Testis (tissue), 3 donors: ENCODE data around the gene XXYLT1. TPM values are rescaled to one million over a fixed set of nuclear protein-coding genes. Genes with fewer than 3 reads are reported as not detected.

Source experiments
- DNase-seq: peaks from one replicate; pipeline ENCODE4 v3.0.0-alpha.2; 2019
- H3K27ac ChIP-seq, 2 donors: fragments of 200-600 bp; sonication (generic); one replicate each; pipeline ENCODE4 v1.5.1; 2019
- H3K27me3 ChIP-seq: fragments of 200-600 bp; sonication (generic); one replicate; pipeline ENCODE4 v1.5.1; 2019
- H3K36me3 ChIP-seq: fragments of 200-600 bp; sonication (generic); one replicate; pipeline ENCODE4 v1.5.1; 2017; ENCODE audit warnings: low read depth; ENCODE audit errors: missing control alignments
- H3K4me1 ChIP-seq: fragments of 200-600 bp; sonication (generic); one replicate; pipeline ENCODE4 v1.5.1; 2019
- H3K4me3 ChIP-seq, 2 donors: fragments of 200-600 bp; sonication (generic); one replicate each; pipeline ENCODE4 v1.5.1; 2017 to 2019
- H3K9me3 ChIP-seq: fragments of 200-600 bp; sonication (generic); one replicate; pipeline ENCODE4 v1.5.1; 2017
- POLR2A ChIP-seq: fragments of 450-650 bp; IDR thresholded peaks from one replicate; pipeline ENCODE4 v1.6.1; 2017; ENCODE audit warnings: antibody characterized with exemption, mild to moderate bottlenecking, moderate library complexity
- WGBS, 2 donors: methylation state at CpG; one replicate each; pipeline ENCODE4 v1.1.5; 2018; 5-methylcytosine and 5-hydroxymethylcytosine counted together
- intact Hi-C: fragments of 100-400 bp; cut with DNase I; formaldehyde crosslinking; loops from one replicate; pipeline ENCODE4 v1.15.1; 2023; ENCODE audit warnings: low total_unique reads
- polyA plus RNA-seq: library from polyadenylated mRNA; stranded (reverse); fragments of 350-450 nt; fragmentation: Illumina TruSeq; extraction: RNeasy Lipid Tissue Mini Kit (QIAGEN cat#74804); gene quantifications from one replicate; pipeline ENCODE4 v1.2.3, GENCODE V29; 2014; ENCODE audit warnings: low read depth, low replicate concordance; ENCODE audit not compliant: insufficient read depth
- total RNA-seq, 2 donors: library from RNA; depleted of rRNA; stranded (reverse); fragments of >200 nt; gene quantifications; one replicate each; pipeline ENCODE4 v1.2.3, GENCODE V29; 2016
- TF ChIP-seq, protein P1 (sequence below), 3 experiments: fragments of 450-650 bp in 2 of 3; fragments of 200-600 bp in 1 of 3; sonication (generic) in 1 of 3; IDR thresholded peaks; one replicate each; pipeline ENCODE4 v1.5.1; 2016 to 2019; ENCODE audit warnings: antibody characterized with exemption in 3 of 3, mild to moderate bottlenecking in 2 of 3, moderate library complexity in 1 of 3

The XXYLT1 gene
- total and polyA plus RNA-seq, 3 donors from 2014 or later = 7.2 to 12.5 (median 11.1) TPM

DNA sequence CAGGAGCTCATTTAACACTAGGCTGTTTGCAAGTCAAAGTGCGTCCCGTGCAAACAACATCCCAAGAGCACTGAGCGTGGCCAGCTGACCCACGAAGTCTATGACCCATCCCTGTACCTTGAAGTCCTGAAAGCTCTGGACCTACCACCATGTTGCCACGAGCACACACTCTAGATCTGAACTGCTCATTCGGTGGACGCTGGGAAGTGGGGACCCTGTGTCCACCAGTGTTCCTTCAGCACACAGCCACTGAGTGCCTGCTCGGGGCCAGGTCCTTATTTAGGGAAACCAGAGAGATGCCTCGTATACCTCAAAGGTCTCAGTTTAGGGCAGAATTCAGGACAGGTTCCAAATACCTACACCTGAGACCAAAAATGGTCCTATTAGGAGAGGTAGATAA lies 236.9 kb downstream of the XXYLT1 start:
- H3K27ac ChIP-seq = no peak overlapping the region
- TF ChIP-seq, protein P1, sequence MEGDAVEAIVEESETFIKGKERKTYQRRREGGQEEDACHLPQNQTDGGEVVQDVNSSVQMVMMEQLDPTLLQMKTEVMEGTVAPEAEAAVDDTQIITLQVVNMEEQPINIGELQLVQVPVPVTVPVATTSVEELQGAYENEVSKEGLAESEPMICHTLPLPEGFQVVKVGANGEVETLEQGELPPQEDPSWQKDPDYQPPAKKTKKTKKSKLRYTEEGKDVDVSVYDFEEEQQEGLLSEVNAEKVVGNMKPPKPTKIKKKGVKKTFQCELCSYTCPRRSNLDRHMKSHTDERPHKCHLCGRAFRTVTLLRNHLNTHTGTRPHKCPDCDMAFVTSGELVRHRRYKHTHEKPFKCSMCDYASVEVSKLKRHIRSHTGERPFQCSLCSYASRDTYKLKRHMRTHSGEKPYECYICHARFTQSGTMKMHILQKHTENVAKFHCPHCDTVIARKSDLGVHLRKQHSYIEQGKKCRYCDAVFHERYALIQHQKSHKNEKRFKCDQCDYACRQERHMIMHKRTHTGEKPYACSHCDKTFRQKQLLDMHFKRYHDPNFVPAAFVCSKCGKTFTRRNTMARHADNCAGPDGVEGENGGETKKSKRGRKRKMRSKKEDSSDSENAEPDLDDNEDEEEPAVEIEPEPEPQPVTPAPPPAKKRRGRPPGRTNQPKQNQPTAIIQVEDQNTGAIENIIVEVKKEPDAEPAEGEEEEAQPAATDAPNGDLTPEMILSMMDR (IDR thresholded peaks at IDR 0.05) = no peak
- TF ChIP-seq POLR2A = no peak
- intact Hi-C loops = no loop called here
- WGBS, 2 donors = 72 to 93% methylated on average over 5 to 9 of the region's 9 CpGs
- no peaks in the 10 kb centered on the region for H3K27me3 ChIP-seq
- no peaks in the 10 kb centered on the region for H3K4me1 ChIP-seq
- H3K9me3 ChIP-seq = no peaks in the 10 kb centered on the region
- H3K4me3 ChIP-seq = no peak overlapping the region
- no peaks in the 10 kb centered on the region for H3K36me3 ChIP-seq
- DNase-seq = no peak

DNA sequence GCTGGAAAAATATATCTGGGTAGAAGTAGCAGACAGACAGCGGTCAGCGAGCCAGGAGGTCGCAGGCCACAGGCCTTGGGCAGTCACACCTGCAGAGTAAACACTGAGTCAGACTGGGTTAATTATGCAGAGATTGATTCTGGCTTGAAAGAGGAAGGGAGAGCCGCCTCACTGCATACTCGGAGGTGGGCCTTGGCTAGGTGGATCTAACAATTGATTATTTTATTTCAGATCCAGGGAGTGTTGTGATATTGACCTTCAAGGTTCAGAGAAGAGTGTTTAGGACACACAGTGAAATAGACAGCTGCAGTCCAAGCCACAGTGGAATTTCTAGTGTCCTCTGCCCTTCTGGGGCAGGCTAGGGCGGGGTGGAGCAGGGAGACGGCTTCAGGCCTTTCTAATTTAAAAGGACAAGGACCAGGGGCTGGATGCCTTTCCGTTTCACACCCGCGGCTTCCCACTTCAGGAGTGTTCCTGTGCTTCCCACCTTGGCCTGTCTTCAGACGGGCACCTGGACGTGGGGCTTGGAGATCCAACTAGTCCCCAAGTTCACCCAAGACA lies 237.3 kb downstream of the XXYLT1 start:
- DNase-seq = no peak
- Histone ChIP-seq H3K27me3 (no peaks in the 10 kb centered on the region), H3K36me3 (no peaks in the 10 kb centered on the region), H3K4me1 (no peaks in the 10 kb centered on the region), H3K9me3 (no peaks in the 10 kb centered on the region), H3K27ac (no peak overlapping the region), H3K4me3 (no peak overlapping the region)
- intact Hi-C loops = no loop called here
- TF ChIP-seq POLR2A = no peak
- TF ChIP-seq, protein P1 (IDR thresholded peaks at IDR 0.05) = no peak
- 75 to 87% methylated on average over 12 of the region's 12 CpGs for WGBS, 2 donors

DNA sequence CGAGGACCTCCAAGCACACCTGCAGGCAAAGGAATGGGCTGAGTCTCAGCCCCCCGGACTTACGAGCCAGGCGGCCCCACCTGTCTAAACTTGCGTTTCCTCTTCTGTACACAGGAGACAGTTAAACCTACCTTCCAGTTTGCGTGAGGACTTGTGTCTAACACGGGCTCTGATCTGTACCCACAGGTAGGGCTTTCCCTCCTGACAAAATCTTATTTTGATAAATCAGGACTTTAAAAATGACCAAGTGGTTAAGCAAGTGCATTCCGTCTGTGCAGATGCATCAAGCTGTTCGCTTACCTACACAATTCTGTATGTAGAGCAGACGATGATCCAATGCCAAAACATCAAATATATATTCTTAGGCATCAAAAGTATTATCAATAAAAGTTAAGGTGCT lies 238.0 kb downstream of the XXYLT1 start:
- DNase-seq = no peak
- H3K27ac ChIP-seq = no peak overlapping the region
- H3K4me1 ChIP-seq = no peaks in the 10 kb centered on the region
- H3K4me3 ChIP-seq = no peak overlapping the region
- H3K27me3 ChIP-seq = no peaks in the 10 kb centered on the region
- intact Hi-C loops = no loop called here
- H3K36me3 ChIP-seq = no peaks in the 10 kb centered on the region
- no peaks in the 10 kb centered on the region for H3K9me3 ChIP-seq
- TF ChIP-seq POLR2A = no peak
- TF ChIP-seq, protein P1 (IDR thresholded peaks at IDR 0.05) = no peak
- whole genome bisulfite sequencing, 2 donors = 97% methylated on average over 10 of the region's 10 CpGs

DNA sequence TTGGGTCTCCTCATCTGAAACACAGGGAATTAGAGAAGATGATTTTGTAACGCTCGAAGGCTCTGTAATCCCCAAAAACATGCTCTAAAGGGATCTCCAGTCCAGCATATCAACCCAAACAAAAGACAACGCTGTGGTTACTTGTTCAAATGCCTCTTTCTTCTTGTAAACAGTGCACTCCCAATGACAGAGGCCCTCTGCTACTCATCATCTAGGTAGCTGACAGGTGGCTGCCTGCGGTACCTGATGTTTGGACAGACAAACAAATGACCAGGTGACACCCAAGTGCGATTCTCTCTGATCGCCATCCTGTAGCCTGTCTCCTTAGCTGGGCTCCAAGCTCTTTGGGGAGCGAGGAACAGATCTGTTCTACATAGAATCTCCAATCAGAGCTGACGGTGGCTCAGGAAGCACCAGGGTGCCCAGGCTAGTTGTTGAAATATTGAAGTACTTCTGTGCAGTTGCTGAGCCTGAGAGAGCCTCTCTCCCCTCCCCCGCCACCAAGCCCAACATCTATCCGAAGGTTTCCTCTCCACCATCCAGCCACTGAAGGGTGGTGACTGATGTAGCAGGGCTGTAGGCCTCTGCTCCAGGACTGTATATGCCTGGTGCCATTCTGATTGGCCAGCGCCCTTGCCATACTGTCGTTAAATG lies 238.7 kb downstream of the XXYLT1 start:
- no peaks in the 10 kb centered on the region for H3K27me3 ChIP-seq
- H3K4me3 ChIP-seq = no peak overlapping the region
- no peak overlapping the region for H3K27ac ChIP-seq
- H3K4me1 ChIP-seq = no peaks in the 10 kb centered on the region
- intact Hi-C loops = no loop called here
- WGBS, 2 donors = 87 to 90% methylated on average over 12 of the region's 12 CpGs
- no peaks in the 10 kb centered on the region for H3K9me3 ChIP-seq
- no peak for DNase-seq
- no peak for TF ChIP-seq POLR2A
- TF ChIP-seq, protein P1 (IDR thresholded peaks at IDR 0.05) = no peak
- H3K36me3 ChIP-seq = no peaks in the 10 kb centered on the region

DNA sequence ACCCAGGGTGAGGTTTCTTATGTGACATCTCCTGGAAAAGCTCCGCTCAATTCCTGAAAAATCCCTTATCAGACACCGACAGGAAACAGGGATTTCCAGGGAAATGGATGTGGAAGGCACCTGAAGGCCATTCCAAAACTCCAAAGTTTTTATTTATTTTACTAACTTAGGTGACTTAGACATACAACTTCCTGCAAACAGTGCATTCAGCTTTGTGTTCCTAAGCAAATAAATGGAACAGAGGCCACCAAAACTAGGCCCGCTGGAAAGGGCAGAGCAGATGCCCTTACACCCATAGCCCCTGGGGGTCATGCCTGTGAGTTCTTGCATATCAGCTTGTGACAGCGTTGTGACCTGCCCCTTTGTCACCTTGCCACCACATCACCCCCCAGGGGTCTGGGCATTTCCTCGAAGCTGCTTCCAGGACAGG lies 239.4 kb downstream of the XXYLT1 start:
- Histone ChIP-seq H3K9me3 (no peaks in the 10 kb centered on the region), H3K4me3 (no peak overlapping the region), H3K4me1 (no peaks in the 10 kb centered on the region), H3K27me3 (no peaks in the 10 kb centered on the region), H3K36me3 (no peaks in the 10 kb centered on the region), H3K27ac (no peak overlapping the region)
- WGBS, 2 donors = 84 to 88% methylated on average over 5 of the region's 5 CpGs
- intact Hi-C loops = no loop called here
- DNase-seq = no peak
- no peak for TF ChIP-seq POLR2A
- TF ChIP-seq, protein P1 (IDR thresholded peaks at IDR 0.05) = no peak
